ENCODE measurements around the gene NAP1L4.

The NAP1L4 gene

DNA sequence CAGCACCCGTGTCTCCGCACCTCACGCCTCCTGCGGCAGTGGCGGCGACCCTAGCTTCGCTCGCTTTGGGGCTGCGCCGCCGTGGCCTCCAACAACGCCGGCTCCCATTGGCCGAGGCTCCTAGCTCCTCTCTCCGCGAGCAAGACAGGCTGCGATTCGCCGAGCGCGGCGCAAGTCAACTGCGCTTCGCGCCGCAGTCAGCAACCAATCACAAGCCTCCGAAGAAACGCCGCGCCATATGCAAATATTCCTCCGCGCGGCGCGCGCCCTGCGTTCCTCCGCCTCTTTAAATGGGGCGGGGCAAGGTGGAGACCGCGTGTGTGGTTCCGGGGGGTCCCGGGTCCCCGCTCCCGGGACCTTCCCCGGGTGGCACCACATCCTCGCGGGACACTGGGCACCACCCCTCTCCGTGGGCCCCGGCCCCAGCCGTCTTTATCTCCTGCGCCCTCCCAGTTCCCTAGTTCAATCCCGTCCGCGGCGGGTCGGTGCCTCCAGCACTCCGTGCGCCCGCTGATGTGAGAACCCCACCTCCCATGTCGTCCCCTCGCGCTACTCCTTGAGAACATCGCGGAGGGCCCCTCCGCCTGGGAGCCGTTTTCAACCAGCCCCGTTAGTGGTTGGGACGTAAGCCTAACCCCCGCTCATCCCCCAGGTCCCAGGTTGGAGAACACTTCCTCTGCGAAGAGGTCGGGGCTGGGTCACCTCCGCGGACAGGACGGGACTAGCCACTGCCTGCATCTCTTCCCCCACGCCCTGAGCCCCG, at the start of gene NAP1L4:
Gene NAP1L4 (minus strand): TSS at position 96 of the 763 bp plus-strand sequence. CDS start 13,109 bp downstream, outside the sequence.
- DNase-seq = peak; percentile 97

GRCh38 chr11:3040881-3041280, 48.8 kb upstream of the NAP1L4 start:
- DNase-seq = no peak

DNA sequence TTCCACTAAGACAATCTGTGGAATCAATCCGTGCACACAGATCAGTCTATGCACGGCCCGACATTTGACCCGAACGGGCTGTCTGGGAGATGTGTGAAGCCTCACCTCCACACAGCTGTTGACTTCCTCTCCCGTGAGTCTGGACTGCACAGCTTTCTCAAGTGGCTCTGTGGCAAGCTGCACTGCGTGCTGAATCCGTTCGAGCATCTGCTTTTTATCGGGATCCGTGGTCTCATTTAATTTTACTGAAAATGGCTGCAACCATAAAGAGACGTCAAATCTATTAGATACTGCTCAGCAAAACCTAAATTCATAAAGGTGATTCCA, 45.8 kb upstream of the NAP1L4 start:
- DNase-seq = no peak

GRCh38 chr11:3037040-3037944, 45.2 kb upstream of the NAP1L4 start:
- DNase-seq = peak; percentile 86

DNA sequence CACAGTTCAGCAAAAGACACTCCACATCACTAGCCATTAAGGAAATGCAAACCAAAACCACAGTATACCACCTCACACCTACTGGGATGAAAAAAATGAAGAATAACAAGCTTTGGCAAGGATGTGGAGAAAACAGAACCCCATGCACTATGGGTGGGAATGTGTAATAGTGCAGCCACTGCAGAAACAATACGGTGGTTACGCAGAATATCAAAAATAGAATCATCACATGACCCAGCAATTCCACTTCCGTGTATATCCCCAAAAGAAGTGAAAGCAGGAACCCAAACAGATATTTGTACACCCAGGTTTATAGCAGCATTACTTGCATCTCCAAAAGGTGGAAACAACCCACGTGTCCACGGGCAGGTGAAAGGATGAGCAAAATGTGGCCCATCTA, 44.3 kb upstream of the NAP1L4 start:
- DNase-seq = no peak

- DNase-seq = no peak
Measured at GRCh38 chr11:3035333-3035732, 43.2 kb upstream of the NAP1L4 start.

DNA sequence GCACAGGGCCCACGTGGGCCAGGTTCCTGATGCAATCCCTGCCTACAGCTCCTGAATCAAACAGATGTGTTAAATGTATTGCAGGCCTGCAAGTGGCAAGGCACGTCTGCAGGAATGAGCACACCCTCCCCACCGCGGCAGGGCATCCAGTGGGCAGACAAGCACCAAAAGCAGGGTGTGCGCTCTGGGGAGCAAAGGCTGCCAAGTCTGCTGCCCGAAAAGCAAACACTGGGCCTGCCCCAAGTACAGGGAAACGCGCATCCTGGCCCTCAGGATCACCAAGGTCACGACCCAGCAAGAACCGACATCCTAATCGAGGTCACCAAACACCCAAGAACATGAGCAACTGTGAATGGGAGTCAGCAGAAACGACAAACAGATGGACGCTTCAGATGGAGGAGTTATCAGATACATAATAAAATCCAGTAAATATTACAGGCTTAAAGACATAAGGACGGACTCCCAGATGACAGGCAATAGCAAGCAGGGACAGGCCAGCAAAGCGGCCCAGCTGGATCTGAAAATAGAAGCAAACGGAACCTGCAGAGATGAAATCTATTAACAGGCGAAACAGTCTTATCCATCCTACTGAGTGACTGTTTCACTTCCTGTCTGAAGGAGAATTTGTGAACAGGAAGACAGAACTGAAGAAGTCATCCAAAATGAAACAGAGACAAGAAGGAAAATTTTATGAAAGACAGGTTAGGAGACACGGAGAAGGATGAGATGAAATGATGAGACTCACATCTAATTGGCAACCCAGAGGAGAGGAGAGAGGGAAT, 38.4 kb upstream of the NAP1L4 start:
- no peak for DNase-seq

DNA sequence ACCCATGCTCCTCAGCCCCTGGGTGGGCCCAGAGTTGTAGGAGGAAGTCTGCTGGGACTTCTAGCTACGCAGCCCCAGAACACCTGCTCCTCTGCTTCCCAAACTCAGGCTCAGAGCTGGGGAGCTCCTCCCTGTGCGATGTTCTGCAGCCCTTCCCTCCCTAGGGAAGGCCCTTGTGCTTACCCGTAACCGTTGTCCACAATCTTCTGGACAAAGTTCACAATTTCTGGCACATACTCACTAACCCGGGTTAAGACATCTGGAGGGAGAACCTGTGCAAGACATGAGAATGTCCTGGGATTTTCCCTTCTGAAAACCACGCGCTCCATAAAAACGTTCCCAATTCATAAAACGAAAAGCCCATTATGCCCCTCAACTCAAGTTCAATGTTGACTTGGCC, 36.7 kb upstream of the NAP1L4 start:
- DNase-seq = no peak

GRCh38 chr11:3026803-3027202, 34.7 kb upstream of the NAP1L4 start:
- no peak for DNase-seq

DNA sequence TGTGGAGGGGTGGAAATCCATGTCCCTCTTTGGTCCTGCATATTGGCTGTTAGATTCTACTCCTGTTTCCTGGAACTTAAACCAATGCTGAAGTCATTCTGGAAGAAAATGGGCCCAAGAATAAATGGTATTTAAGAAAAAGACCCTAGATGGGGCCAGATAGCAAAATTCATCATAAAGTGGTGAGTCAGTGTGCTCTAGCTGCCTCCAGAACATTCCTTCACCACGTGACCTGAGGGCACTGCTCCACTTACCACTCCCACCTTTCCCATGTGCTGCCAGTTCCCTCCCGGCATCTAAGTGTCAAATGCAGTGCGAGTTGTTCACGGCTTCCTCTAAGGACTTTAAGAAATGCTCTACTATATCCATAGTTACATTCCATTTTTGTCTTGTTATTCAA, 30.9 kb upstream of the NAP1L4 start:
- DNase-seq = no peak

DNA sequence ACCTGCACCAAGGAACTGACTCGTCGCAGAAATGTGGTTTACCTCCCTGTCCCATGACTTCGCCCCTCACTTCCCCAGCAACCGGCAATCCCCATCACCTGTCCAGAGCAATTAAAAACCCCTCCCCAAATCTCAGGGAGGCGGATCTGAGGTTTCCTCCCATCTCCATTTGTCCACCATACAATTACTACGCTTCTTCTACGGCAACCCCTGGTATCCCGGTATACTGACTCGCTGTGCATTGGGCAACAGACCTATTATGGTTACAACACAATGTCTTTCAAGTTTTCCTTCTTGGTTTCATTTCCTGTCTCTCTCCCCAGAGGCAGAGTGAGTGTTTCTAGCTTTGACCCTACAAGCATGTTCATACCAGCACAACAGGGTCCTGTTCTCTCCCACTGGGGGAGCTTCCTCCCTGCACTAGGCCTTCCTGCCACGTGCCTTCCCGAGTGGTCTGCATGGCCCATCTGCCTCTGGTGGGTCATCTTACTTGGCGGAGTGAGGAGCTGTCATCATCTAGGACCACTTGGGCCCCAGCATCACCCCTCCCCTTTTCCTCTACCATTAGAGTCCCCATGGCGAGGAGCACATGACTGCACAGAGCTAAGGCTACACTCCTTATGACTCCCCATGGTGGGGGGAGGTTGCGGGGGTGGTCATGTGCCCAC, 30.3 kb upstream of the NAP1L4 start:
- DNase-seq = no peak

DNA sequence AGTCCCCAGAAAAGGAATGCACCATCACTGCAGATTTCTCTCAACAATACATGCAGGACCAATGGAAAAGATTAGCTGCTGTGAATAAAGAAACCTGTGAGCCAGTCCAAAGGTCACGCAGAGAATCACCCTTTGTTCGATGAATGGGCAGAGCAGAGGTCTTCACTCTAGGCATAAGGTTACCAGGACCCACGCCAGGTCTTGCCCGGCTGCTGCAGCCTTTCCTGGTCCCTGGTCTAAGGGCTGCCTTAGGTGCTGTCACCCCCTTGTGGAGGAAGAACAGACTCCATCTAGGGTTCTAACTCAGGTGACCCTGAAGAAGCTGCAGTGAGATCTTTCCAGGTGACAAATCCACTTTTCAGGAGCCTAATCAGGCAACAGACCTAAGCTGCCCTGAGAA, 29.0 kb upstream of the NAP1L4 start:
- no peak for DNase-seq

GRCh38 chr11:3020011-3020410, 27.9 kb upstream of the NAP1L4 start:
- DNase-seq = no peak

GRCh38 chr11:3018596-3018995, 26.5 kb upstream of the NAP1L4 start:
- no peak for DNase-seq

DNA sequence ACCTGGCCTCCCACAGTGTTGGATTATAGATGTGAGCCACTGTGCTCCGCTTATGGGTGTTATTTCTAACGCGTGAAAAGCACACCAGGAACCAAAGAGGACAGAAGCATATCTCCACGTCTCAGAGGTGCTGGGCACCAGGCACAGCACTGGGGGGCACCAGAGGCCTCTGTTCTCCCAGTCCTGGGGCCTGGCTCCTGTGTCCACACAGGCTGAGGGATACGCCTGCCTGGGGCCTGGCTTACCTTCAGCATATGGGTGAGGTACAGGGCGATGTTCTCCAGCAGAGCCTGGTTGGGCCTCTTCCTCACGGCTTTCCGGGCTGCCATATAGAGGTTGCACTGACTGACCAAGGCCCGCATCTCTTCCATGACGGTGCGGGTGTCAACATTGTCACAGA, 24.7 kb upstream of the NAP1L4 start:
- DNase-seq = no peak

DNA sequence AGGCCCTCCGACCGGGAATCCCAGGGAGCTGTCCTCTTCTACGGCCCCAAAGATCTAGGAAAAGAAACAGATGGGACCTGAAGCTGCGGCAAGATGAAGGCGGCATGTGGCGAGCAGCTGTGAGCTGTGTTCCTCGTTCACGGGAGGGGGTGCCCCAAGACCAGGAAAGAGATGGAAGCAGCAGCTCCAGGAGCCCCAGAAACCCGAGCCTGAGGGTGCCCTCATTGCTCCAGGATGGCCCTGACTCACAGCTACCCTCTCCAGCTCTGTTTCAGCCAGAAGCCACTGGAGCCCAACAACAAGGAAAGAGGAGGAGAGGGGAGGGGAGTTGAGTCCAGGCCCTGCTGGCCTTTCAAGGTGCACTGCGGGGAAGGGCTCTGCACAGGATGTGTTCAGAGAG, 23.7 kb upstream of the NAP1L4 start:
- DNase-seq = no peak

GRCh38 chr11:3014943-3015342, 22.8 kb upstream of the NAP1L4 start:
- DNase-seq = no peak

DNA sequence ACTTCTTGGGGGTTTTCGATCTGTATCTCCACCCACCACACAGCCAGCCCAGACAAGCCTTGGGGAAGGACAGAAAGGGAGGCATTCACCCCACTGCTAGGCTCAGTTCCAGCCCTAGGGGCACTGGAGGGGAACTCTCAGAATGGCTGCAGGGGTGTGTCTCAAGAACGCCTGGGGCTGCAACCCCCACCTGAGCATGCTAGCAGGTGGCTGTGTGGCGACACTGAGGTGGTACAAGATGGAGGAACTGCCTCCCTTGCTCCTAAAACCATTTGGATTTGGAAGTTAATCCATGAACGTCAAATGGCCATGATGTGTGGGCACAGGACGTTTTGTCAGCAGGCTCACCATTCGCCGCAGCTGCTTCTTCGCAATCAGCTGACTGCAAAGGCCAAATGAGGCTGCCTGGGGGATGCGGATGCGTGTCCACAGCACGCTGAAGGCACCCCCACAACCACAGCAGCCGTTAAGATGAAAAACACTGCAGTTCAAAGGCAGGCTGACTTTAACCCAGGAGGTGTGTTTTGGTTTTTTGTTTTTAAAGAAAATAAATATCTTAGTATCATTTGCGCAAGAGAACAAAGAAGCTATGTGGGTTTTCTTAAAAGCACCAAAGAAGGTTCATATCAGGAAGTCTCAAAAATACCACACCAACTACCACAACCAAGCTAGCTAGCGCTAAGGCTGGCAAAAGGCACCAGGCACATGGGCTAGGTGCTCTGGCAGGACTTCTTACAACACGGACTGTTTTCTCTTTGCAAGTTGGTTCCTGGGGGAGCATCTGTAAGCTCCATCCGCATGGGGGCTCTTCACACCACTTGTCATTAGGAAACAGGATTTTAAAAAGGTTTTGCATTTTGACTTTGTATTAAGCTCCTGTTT, 22.2 kb upstream of the NAP1L4 start:
- no peak for DNase-seq

DNA sequence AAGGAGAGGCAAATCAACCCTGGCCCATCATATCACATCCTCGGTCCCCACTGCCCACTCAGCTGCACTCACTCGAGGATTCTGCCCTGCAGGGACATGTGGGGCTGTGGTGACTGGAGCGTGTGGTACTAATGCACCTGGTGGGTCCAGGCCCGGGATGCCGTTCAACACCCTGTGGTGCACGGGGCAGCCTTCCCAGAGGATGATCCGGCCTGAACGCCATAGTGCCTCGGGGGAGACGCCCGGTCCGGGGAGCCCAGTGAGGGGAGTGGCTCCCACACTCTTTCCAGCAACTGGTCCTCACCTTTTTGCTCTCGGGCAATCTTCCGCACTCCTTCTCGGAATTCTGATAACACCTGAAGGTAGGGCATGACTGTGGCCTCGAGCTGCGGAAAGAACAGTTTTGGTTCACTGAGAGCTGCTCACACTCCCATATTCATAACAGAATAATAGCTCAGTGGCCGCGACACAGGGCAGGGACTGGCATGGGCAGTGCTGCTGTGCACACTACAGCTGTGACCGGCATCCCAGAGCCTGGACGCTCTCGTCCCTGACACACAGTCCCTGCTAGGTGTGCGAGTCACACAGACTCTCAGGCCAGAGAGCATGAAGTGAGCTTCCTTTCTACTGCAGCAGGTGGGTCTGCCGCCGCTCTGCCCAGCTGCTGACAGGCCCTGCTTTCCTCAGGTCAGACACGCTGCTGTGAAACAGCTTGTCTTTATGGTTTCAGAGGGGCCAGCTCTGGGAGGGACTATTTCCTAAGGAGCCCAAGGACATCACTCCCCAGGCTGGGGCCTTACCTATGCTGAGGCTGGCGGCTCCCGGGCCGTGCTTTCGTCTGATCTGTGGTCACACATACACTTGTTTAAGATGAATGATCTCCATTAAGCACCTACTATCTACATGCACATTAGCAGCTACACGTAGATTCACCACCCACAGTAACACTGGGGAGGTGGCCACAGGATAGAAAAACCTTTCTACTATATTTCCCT, 20.1 kb upstream of the NAP1L4 start:
- DNase-seq = no peak

- DNase-seq = no peak
Measured at GRCh38 chr11:3010521-3011275, 18.6 kb upstream of the NAP1L4 start.
